ENCODE results near the gene LRP1. TPM values are rescaled to one million over a fixed set of nuclear protein-coding genes. Genes with fewer than 3 reads are reported as not detected.
A peak's percentile ranks its signal among the peaks of the same experiment; 100 is the strongest.

The LRP1 gene
- total and polyA plus RNA-seq, 2 of the 13 experiments (the other 11 are each of a cell fraction or from before 2014, with no cell fraction given), result 14.7 to 30.8 TPM

DNA sequence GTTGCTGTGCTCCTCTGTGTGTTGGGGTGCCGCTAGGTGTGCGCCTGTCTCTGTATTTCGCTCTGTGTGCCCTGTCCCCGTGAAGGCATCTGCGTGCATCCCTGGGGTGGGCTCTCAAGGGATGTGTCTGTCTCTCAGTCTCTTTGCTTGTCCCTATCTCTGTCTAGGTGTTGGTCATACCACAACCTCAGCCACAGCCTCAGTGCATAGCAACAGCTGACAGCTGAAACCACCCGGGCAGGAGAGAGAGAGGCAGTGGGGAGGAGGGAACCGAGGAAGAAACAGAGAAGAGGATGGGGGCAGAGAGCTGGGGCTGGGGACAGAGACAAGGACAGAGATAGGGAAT, 87.4 kb downstream of the LRP1 start (continued):
- TF ChIP-seq, protein P1, sequence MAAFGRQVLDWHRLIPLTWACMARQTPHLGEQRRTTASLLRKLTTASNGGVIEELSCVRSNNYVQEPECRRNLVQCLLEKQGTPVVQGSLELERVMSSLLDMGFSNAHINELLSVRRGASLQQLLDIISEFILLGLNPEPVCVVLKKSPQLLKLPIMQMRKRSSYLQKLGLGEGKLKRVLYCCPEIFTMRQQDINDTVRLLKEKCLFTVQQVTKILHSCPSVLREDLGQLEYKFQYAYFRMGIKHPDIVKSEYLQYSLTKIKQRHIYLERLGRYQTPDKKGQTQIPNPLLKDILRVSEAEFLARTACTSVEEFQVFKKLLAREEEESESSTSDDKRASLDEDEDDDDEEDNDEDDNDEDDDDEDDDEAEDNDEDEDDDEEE (CRISPR knock-in tag; IDR thresholded peaks at IDR 0.05), result no peak
- TF ChIP-seq ZBTB21 (CRISPR knock-in tag; IDR thresholded peaks at IDR 0.05) (no peak), THYN1 (CRISPR knock-in tag; IDR thresholded peaks at IDR 0.05; ENCODE audit: borderline replicate concordance, low read depth) (no peak), ZNF263 (CRISPR knock-in tag; IDR thresholded peaks at IDR 0.05) (0 out of 2 replicates have a peak, but pooled peaks have one; percentile 10), ZNF543 (CRISPR knock-in tag; IDR thresholded peaks at IDR 0.05) (no peak), TBL1XR1 (IDR thresholded peaks at IDR 0.05; ENCODE audit: borderline replicate concordance, low read length, partially characterized antibody) (no peak), KLF16 (CRISPR knock-in tag; IDR thresholded peaks at IDR 0.05) (no peak)

DNA sequence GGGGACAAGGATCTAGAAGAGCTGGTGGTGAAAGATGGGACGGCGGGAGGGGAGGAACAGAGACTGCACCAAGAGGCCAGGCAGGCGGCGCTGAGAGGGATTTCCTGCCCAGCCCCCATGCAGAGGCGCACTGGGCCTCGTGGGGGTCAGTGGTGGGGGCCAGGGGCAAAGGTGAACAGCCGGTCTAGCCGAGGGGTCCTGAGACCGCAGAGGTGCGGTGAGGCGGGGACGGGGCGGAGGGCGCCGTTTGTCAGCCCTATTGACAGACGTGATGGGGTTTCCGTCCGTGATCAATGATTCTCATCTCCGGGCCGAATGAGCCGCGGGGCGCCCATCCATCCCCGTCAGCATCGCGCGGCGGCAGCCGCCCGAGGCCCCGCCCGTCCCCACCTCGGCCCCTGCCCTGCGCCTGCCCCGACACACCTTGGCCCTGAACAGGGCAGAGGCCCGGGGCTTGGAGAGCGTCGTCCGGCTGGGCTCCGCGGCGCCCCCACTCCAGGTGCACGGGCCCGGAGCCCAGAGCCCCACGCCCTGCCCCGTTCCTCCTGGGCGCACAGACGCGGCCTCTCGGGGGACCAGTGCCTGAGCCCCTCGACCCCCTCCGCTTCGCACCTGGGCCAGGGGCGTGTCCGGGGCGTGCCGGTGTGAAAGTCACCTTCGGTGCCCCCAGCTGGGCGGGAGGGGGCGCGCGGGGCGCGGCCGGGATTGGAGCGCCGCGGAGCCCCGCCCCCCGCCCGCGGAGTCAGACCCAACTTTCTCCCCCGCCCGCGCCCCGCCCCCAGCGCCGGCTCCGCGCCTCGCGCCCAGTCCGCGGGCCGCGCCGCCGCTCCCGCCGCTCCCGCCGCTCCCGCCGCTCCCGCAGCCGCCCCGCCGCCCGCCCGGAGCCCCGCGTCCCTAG, 88.0 kb downstream of the LRP1 start, which contains the start of gene NXPH4:
NXPH4 (plus strand) TSS at position 781 of the 898 bp plus-strand sequence. CDS start 176 bp downstream, outside the sequence.
- CTCF ChIA-PET (ENCODE audit: low intra/inter-chr PET ratio, low total read pairs), result interaction anchor here (3.2 to 9.8 kb wide), 2 partner anchors 8 to 24 kb away, joined by 8 to 308 read pairs; a partner anchor contains a TSS
- ATAC-seq, result peak; percentile 11
- peak within 1 kb of the TSS; percentile 66 for H3K4me2 ChIP-seq (ENCODE audit: low read depth, low read length)
- H3K9ac ChIP-seq (ENCODE audit: insufficient read depth, low read depth, low read length), result no peak within 1 kb of the TSS
- peaks cover 9% of the 10 kb centered on the region; the same call in 1 of the 2 replicates for H4K20me1 ChIP-seq (ENCODE audit: insufficient read depth, low read length)
- in situ Hi-C loops (cut with HindIII; ENCODE audit: extremely low pct_ligation_motif_present, low pct_unique_long_range_greater_than_20kb), result no loop called here
- H3K36me3 ChIP-seq (replicated peaks in 1 of 2; ENCODE audit: control insufficient read depth in 1 of 2, insufficient read depth in 2 of 2, low read length in 2 of 2), result peaks cover 4 to 13% of the 10 kb centered on the region in 2 experiments; a peak in 4 of 5 replicates
- WGBS (ENCODE audit: low lambda C conversion rate), result 4% methylated on average over 5 of the region's 102 CpGs
- no peak for FAIRE-seq
- POLR2A ChIA-PET, result interaction anchor here (0.5 to 1.6 kb wide), 2 partner anchors 14 to 17 kb away, joined by 3 to 10 read pairs; partner anchors contain the start of gene SHMT2
- H3K79me2 ChIP-seq (ENCODE audit: insufficient read depth, low read length), result no peaks in the 10 kb centered on the region
- BruUV-seq (replicated peaks), result no TSS peak
- H3K27me3 ChIP-seq (ENCODE audit: control insufficient read depth in 1 of 2, insufficient read depth in 2 of 2, low read length in 2 of 2), result peaks cover 17 to 61% of the 10 kb centered on the region in 2 experiments
- no peak within 1 kb of the TSS for H2AFZ ChIP-seq (ENCODE audit: low read length)
- no peak within 1 kb of the TSS for H3K27ac ChIP-seq (ENCODE audit: extremely low read length, insufficient read depth, low read length)
- no peak for DNase-seq (ENCODE audit: low spot score)
- no peaks in the 10 kb centered on the region for H3K9me3 ChIP-seq (ENCODE audit: low read length)
- H3K4me3 ChIP-seq (replicated peaks in 1 of 3; ENCODE audit: insufficient read depth in 1 of 3, low read depth in 2 of 3, low read length in 3 of 3), result peak within 1 kb of the TSS in 2 of 3 experiments; percentile 46 to 61; a peak in 4 of 6 replicates
- intact Hi-C loops (cut with micrococcal nuclease; ENCODE audit: unreplicated experiment), result no loop called here
- H3K4me1 ChIP-seq (ENCODE audit: insufficient read depth, low read length), result peaks cover 37% of the 10 kb centered on the region
- TF ChIP-seq NPAS2 (CRISPR knock-in tag; IDR thresholded peaks at IDR 0.05; ENCODE audit: borderline replicate concordance) (no peak), TSC22D2 (CRISPR knock-in tag; IDR thresholded peaks at IDR 0.05; ENCODE audit: borderline replicate concordance) (no peak), MEIS2 (CRISPR knock-in tag; IDR thresholded peaks at IDR 0.05) (no peak), REXO4 (CRISPR knock-in tag; IDR thresholded peaks at IDR 0.05; ENCODE audit: borderline replicate concordance) (no peak), ZNF354B (CRISPR knock-in tag; IDR thresholded peaks at IDR 0.05) (no peak)
- TF ChIP-seq, protein P2, sequence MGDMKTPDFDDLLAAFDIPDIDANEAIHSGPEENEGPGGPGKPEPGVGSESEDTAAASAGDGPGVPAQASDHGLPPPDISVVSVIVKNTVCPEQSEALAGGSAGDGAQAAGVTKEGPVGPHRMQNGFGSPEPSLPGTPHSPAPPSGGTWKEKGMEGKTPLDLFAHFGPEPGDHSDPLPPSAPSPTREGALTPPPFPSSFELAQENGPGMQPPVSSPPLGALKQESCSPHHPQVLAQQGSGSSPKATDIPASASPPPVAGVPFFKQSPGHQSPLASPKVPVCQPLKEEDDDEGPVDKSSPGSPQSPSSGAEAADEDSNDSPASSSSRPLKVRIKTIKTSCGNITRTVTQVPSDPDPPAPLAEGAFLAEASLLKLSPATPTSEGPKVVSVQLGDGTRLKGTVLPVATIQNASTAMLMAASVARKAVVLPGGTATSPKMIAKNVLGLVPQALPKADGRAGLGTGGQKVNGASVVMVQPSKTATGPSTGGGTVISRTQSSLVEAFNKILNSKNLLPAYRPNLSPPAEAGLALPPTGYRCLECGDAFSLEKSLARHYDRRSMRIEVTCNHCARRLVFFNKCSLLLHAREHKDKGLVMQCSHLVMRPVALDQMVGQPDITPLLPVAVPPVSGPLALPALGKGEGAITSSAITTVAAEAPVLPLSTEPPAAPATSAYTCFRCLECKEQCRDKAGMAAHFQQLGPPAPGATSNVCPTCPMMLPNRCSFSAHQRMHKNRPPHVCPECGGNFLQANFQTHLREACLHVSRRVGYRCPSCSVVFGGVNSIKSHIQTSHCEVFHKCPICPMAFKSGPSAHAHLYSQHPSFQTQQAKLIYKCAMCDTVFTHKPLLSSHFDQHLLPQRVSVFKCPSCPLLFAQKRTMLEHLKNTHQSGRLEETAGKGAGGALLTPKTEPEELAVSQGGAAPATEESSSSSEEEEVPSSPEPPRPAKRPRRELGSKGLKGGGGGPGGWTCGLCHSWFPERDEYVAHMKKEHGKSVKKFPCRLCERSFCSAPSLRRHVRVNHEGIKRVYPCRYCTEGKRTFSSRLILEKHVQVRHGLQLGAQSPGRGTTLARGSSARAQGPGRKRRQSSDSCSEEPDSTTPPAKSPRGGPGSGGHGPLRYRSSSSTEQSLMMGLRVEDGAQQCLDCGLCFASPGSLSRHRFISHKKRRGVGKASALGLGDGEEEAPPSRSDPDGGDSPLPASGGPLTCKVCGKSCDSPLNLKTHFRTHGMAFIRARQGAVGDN (CRISPR knock-in tag; IDR thresholded peaks at IDR 0.05), result peak; percentile 62
- TF ChIP-seq, protein P3, sequence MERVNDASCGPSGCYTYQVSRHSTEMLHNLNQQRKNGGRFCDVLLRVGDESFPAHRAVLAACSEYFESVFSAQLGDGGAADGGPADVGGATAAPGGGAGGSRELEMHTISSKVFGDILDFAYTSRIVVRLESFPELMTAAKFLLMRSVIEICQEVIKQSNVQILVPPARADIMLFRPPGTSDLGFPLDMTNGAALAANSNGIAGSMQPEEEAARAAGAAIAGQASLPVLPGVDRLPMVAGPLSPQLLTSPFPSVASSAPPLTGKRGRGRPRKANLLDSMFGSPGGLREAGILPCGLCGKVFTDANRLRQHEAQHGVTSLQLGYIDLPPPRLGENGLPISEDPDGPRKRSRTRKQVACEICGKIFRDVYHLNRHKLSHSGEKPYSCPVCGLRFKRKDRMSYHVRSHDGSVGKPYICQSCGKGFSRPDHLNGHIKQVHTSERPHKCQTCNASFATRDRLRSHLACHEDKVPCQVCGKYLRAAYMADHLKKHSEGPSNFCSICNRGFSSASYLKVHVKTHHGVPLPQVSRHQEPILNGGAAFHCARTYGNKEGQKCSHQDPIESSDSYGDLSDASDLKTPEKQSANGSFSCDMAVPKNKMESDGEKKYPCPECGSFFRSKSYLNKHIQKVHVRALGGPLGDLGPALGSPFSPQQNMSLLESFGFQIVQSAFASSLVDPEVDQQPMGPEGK (CRISPR knock-in tag; IDR thresholded peaks at IDR 0.05), result peak; percentile 80

Data from HepG2 (cell line).